IMR-90 (cell line): ENCODE measurements around the gene CIRBP. TPM values are rescaled to one million over a fixed set of nuclear protein-coding genes. Genes with fewer than 3 reads are reported as not detected.

ENCODE experiments used
- CHD1 ChIP-seq: IDR thresholded peaks from 2 replicates; pipeline ENCODE4 v1.6.1; 2012; ENCODE audit warnings: low read depth, low read length, improper control_type of control experiment
- FOS ChIP-seq: fragments of 150-350 bp; IDR thresholded peaks from 2 replicates; pipeline ENCODE4 v1.6.1; 2016; ENCODE audit warnings: low read depth, low read length
- MAZ ChIP-seq: IDR thresholded peaks from 2 replicates; pipeline ENCODE4 v1.6.1; 2012; ENCODE audit warnings: low read depth, mild to moderate bottlenecking, low read length, improper control_type of control experiment, moderate library complexity, borderline replicate concordance
- USF2 ChIP-seq: fragments of 150-350 bp; IDR thresholded peaks from 2 replicates; pipeline ENCODE4 v1.6.1; 2017; ENCODE audit warnings: mild to moderate bottlenecking, antibody characterized with exemption, low read length, low read depth
- polyA plus RNA-seq, 3 experiments: library from polyadenylated mRNA; depleted of rRNA; stranded (reverse); fragments of >200 nt; gene quantifications; 2 replicates each; pipeline ENCODE4 v1.2.3, GENCODE V29; 2012; ENCODE audit warnings: low replicate concordance in 1 of 3
- total RNA-seq: library from RNA; depleted of rRNA; stranded (reverse); fragments of >200 nt; gene quantifications from 2 replicates; pipeline ENCODE4 v1.2.3, GENCODE V29; 2012

CIRBP gene
- total and polyA plus RNA-seq, 2 of the 4 experiments (the other 2 are of a cell fraction), result 299 to 542 TPM

- TF ChIP-seq MAZ, result no peak
- TF ChIP-seq USF2, result no peak
- no peak for TF ChIP-seq FOS
- TF ChIP-seq CHD1, result no peak
Observed at GRCh38 chr19:1275976-1276627, 7.0 kb downstream of the CIRBP start (continued).
